Common myeloid progenitor, CD34-positive (primary cell): ENCODE measurements around the gene USP34.
A peak's percentile ranks its signal among the peaks of the same experiment; 100 is the strongest.

Experiments
- CTCF ChIA-PET: fragments of 350-600 bp; sonication (Branson Sonifier 250); formaldehyde crosslinking; loops from one replicate; lab custom pipeline; 2021; ENCODE audit warnings: antibody characterized with exemption; lab: Charles Lee
- POLR2A ChIA-PET: fragments of 350-600 bp; sonication (Branson Sonifier 250); formaldehyde crosslinking; loops from one replicate; lab custom pipeline; 2021; ENCODE audit warnings: antibody characterized with exemption; lab: Charles Lee
- DNase-seq, 3 donors: peaks; one replicate each; pipeline versions ENCODE4 v3.0.0 to v3.0.0-alpha.2; 2013
- H3K27ac ChIP-seq, 2 experiments: 1 replicate in 1 of 2; 2 replicates in 1 of 2; pipeline ENCODE4 v1.7.0; 2013; ENCODE audit warnings: inconsistent platforms in 2 of 2, low read length in 2 of 2, mild to moderate bottlenecking in 2 of 2, low read depth in 1 of 2, moderate library complexity in 1 of 2; ENCODE audit not compliant: severe bottlenecking in 2 of 2, insufficient read depth in 1 of 2, poor library complexity in 1 of 2
- H3K27me3 ChIP-seq, 5 experiments: replicated peaks in 2 of 5; 1 replicate in 3 of 5; 2 replicates in 2 of 5; pipeline versions ENCODE4 v1.6.1 to v1.7.0; 2013; ENCODE audit warnings: low read length in 4 of 5, mild to moderate bottlenecking in 2 of 5, moderate library complexity in 2 of 5, inconsistent platforms in 1 of 5; ENCODE audit not compliant: insufficient read depth in 5 of 5, control insufficient read depth in 4 of 5
- H3K36me3 ChIP-seq, 4 experiments: 1 replicate in 2 of 4; 2 replicates in 2 of 4; pipeline versions ENCODE4 v1.6.1 to v1.7.0; 2013; ENCODE audit warnings: low read length in 3 of 4, control low read depth in 1 of 4, mild to moderate bottlenecking in 1 of 4; ENCODE audit not compliant: control insufficient read depth in 4 of 4, insufficient read depth in 4 of 4
- H3K4me1 ChIP-seq, 4 experiments: 1 replicate in 3 of 4; 2 replicates in 1 of 4; pipeline versions ENCODE4 v1.6.1 to v1.7.1; 2013; ENCODE audit warnings: low read length in 3 of 4, mild to moderate bottlenecking in 3 of 4, control low read depth in 1 of 4, inconsistent platforms in 1 of 4, moderate library complexity in 1 of 4; ENCODE audit not compliant: control insufficient read depth in 4 of 4, insufficient read depth in 4 of 4; ENCODE audit errors: control extremely low read depth in 1 of 4
- H3K4me3 ChIP-seq, 7 experiments: 1 replicate in 4 of 7; 2 replicates in 3 of 7; pipeline versions ENCODE4 v1.5.1 to v1.7.0; 2013; ENCODE audit warnings: mild to moderate bottlenecking in 7 of 7, low read length in 6 of 7, moderate library complexity in 6 of 7, inconsistent platforms in 2 of 7, low read depth in 2 of 7, control low read depth in 1 of 7; ENCODE audit not compliant: insufficient read depth in 4 of 7, control insufficient read depth in 1 of 7; ENCODE audit errors: extremely low read depth in 1 of 7
- H3K9me3 ChIP-seq, 5 experiments: 1 replicate in 4 of 5; 2 replicates in 1 of 5; pipeline versions ENCODE4 v1.6.1 to v1.7.1; 2013; ENCODE audit warnings: low read length in 4 of 5, mild to moderate bottlenecking in 2 of 5, inconsistent platforms in 1 of 5, low read depth in 1 of 5, moderate library complexity in 1 of 5; ENCODE audit not compliant: control insufficient read depth in 4 of 5, insufficient read depth in 2 of 5; ENCODE audit errors: control extremely low read depth in 1 of 5
- WGBS: methylation state at CpG from one replicate; pipeline ENCODE4 v1.1.5; 2013; ENCODE audit not compliant: insufficient coverage; 5-methylcytosine and 5-hydroxymethylcytosine counted together

Gene USP34

GRCh38 chr2:61179701-61180639 is 290.9 kb downstream of the USP34 start:
- H3K36me3 ChIP-seq = peaks cover 20 to 59% (median 43%) of the 10 kb centered on the region in 4 experiments
- no peak overlapping the region for H3K27ac ChIP-seq
- ChIA-PET POLR2A (no interaction called here), CTCF (interaction anchor here (0.8 kb wide), 1 partner anchor 8 kb away, joined by 3 read pairs; no protein-coding TSS in a partner anchor)
- peak in 1 of 3 donors; percentile 10 for DNase-seq
- no peaks in the 10 kb centered on the region for H3K9me3 ChIP-seq
- no peaks in the 10 kb centered on the region for H3K27me3 ChIP-seq
- 86% methylated on average over 10 of the region's 14 CpGs for WGBS
- no peak overlapping the region for H3K4me3 ChIP-seq
- peaks cover 0 to 43% (median 34%) of the 10 kb centered on the region in 4 experiments for H3K4me1 ChIP-seq

- POLR2A ChIA-PET = no interaction called here
- peak overlapping the region in 6 of 7 experiments; percentile 47 to 94 (median 80) for H3K4me3 ChIP-seq
These were observed 292.0 kb downstream of the USP34 start for GRCh38 chr2:61178603-61179545.

GRCh38 chr2:61177727-61178549 is 292.9 kb downstream of the USP34 start:
- ChIA-PET CTCF (interaction anchor here (1.0 to 2.0 kb wide), 5 partner anchors 11 to 33 kb away, joined by 3 to 7 read pairs (median 3); no protein-coding TSS in a partner anchor), POLR2A (interaction anchor here (0.5 to 0.7 kb wide), 2 partner anchors 123 to 612 kb away, joined by 3 read pairs; no protein-coding TSS in a partner anchor)
- Histone ChIP-seq H3K27ac (peak overlapping the region; percentile 89 to 98), H3K4me3 (peak overlapping the region; percentile 47 to 94 (median 82)), H3K4me1 (peaks cover 0 to 43% (median 34%) of the 10 kb centered on the region in 4 experiments), H3K9me3 (no peaks in the 10 kb centered on the region), H3K36me3 (peaks cover 4 to 39% (median 26%) of the 10 kb centered on the region in 4 experiments), H3K27me3 (no peaks in the 10 kb centered on the region)
- peak; percentile 36 to 67 (median 62) for DNase-seq
- WGBS = 20% methylated on average over 38 of the region's 45 CpGs

More at GRCh38 chr2:61178603-61179545, 292.0 kb downstream of the USP34 start:
- CTCF ChIA-PET = interaction anchor here (1.0 to 1.1 kb wide), 3 partner anchors 13 to 32 kb away, joined by 3 to 4 read pairs (median 3); no protein-coding TSS in a partner anchor
- no peaks in the 10 kb centered on the region for H3K27me3 ChIP-seq
- H3K4me1 ChIP-seq = peaks cover 0 to 43% (median 34%) of the 10 kb centered on the region in 4 experiments
- no peaks in the 10 kb centered on the region for H3K9me3 ChIP-seq
- H3K27ac ChIP-seq = peak overlapping the region in 1 of 2 experiments; percentile 98
- DNase-seq = no peak
- H3K36me3 ChIP-seq = peaks cover 11 to 48% (median 34%) of the 10 kb centered on the region in 4 experiments
- WGBS = 97% methylated on average over 21 of the region's 22 CpGs

- H3K4me1 ChIP-seq = peaks cover 0 to 43% (median 34%) of the 10 kb centered on the region in 4 experiments
- H3K4me3 ChIP-seq = peak overlapping the region; percentile 72 to 94 (median 85)
- H3K9me3 ChIP-seq = no peaks in the 10 kb centered on the region
- H3K27me3 ChIP-seq = no peaks in the 10 kb centered on the region
- H3K27ac ChIP-seq = peak overlapping the region; percentile 89 to 98
- under 1% methylated on average over 98 of the region's 111 CpGs for WGBS
- H3K36me3 ChIP-seq = peaks cover 4 to 31% (median 20%) of the 10 kb centered on the region in 4 experiments
- DNase-seq = peak; percentile 89 to 95 (median 93)
- POLR2A ChIA-PET = interaction anchor here (0.5 to 0.7 kb wide), 3 partner anchors 124 to 690 kb away, joined by 3 read pairs; no protein-coding TSS in a partner anchor
- CTCF ChIA-PET = interaction anchor here (1.2 to 2.0 kb wide), 2 partner anchors 12 to 32 kb away, joined by 3 to 7 read pairs; no protein-coding TSS in a partner anchor
These were observed 293.8 kb downstream of the USP34 start for GRCh38 chr2:61176755-61177726.

GRCh38 chr2:61175036-61175435 is 295.9 kb downstream of the USP34 start:
- DNase-seq = no peak
- CTCF ChIA-PET = no interaction called here
- Histone ChIP-seq H3K9me3 (no peaks in the 10 kb centered on the region), H3K4me3 (no peak overlapping the region), H3K27ac (no peak overlapping the region), H3K36me3 (peaks cover 0 to 11% (median 7%) of the 10 kb centered on the region in 4 experiments), H3K27me3 (no peaks in the 10 kb centered on the region), H3K4me1 (peaks cover 0 to 38% (median 27%) of the 10 kb centered on the region in 4 experiments)
- 97% methylated on average over 8 of the region's 8 CpGs for WGBS
- POLR2A ChIA-PET = no interaction called here
